Astrocyte of the spinal cord (primary cell): ENCODE measurements around the gene PLEKHG4.

ENCODE experiments used
- DNase-seq: peaks from one replicate; pipeline ENCODE4 v3.0.0; 2011; ENCODE audit warnings: low read depth, low spot score
- H3K4me3 ChIP-seq: 2 replicates; pipeline ENCODE4 v1.5.1; 2011; ENCODE audit warnings: low read depth, mild to moderate bottlenecking, low read length, moderate library complexity
- in situ Hi-C: cut with HindIII; loops from 2 replicates; pipeline ENCODE4 v1.10.0; 2017; ENCODE audit warnings: low sequenced_read_pairs
- TF ChIP-seq, protein P1 (sequence below): IDR thresholded peaks from 2 replicates; pipeline ENCODE4 v1.5.1; 2012; ENCODE audit warnings: low read depth, mild to moderate bottlenecking, low read length, inconsistent platforms

PLEKHG4 gene

DNA sequence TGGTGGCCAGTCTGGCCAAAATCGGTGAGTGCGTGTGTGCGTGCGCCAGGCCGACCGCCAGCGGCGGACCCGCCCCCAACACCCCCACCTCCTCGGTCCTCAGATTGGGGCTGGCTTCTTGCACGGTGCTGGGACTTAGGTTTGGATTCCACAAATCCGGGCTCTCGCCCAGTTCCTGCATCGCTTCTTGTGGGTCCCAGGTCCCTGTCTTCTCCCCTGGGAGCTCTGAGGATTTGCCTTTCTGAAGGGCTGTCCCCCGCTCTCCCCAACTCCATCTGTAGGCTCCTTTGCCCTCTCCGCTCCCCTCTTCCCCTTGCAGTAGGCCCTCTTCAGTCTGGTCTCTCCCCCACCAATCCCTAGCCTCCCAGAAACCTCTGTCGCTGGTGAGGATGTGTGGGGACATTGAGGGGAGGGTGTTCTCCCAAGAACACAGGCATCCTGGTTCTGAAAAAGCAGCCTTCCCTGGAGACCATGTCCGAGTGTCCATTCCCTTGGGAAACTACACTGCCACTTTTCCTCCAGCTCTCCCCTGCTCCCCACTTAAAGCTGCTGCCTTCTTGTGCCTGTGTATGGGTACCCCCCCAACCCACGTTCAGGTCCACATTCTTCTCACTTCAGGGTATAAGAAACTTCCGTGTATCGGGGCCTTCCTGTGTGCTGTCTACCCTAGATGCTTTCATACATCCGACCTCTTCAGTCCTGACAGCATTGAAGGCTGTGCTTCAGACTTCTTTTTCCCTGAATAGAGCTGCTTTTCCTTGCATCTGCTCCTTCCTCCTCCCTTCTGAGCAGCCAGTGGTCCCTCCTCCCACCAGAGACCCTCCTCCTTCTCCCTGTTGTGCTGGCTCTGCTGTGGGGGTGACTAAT is 29.9 kb upstream of the PLEKHG4 start:
- in situ Hi-C loops = no loop called here
- TF ChIP-seq, protein P1, sequence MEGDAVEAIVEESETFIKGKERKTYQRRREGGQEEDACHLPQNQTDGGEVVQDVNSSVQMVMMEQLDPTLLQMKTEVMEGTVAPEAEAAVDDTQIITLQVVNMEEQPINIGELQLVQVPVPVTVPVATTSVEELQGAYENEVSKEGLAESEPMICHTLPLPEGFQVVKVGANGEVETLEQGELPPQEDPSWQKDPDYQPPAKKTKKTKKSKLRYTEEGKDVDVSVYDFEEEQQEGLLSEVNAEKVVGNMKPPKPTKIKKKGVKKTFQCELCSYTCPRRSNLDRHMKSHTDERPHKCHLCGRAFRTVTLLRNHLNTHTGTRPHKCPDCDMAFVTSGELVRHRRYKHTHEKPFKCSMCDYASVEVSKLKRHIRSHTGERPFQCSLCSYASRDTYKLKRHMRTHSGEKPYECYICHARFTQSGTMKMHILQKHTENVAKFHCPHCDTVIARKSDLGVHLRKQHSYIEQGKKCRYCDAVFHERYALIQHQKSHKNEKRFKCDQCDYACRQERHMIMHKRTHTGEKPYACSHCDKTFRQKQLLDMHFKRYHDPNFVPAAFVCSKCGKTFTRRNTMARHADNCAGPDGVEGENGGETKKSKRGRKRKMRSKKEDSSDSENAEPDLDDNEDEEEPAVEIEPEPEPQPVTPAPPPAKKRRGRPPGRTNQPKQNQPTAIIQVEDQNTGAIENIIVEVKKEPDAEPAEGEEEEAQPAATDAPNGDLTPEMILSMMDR = no peak
- DNase-seq = no peak
- peak overlapping the region; percentile 59 for H3K4me3 ChIP-seq

- in situ Hi-C loops = no loop called here
- no peak for DNase-seq
- TF ChIP-seq, protein P1 = no peak
- no peak overlapping the region for H3K4me3 ChIP-seq
These were observed 29.3 kb upstream of the PLEKHG4 start for GRCh38 chr16:67250045-67250327.

DNA sequence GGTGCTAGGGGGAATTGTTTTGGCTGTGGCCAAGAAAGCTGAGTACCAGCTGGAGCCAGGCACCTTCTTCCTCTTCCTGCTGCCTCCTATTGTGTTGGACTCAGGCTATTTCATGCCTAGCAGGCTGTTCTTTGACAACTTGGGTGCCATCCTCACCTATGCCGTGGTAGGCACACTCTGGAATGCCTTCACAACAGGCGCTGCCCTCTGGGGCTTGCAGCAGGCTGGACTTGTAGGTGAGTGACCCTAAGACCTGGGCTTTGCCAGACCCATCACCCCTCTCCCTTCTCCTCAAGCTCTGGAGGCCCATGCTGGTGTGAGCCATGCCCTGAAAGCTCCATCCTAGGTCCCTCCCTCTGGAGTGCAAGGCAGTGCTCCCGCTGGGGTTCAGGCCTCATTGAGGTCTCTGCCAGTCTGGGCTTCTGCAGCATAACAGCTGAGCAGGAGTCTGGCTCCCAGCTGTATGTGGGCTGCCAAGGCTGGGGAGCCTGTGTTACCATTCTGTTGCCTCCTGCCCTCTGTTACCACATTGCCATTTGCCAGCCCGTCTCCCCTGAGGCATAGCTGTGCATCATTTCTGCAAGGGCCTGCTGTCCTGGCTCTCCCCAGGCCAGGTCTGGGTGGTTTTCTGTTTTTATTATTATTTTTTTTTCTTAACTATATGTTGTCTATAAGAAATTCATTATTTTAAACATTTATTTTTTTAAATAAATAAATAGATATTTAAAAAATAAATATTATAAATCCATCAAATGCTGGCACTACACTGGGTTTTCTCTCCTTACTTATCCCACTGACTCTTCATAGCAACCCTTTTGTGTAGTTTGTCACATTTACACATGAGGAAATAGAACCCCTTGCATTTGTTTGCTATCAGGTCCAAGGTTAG is 26.5 kb upstream of the PLEKHG4 start:
- DNase-seq = no peak
- H3K4me3 ChIP-seq = no peak overlapping the region
- TF ChIP-seq, protein P1 = no peak
- in situ Hi-C loops = no loop called here

GRCh38 chr16:67254801-67255552 is 24.4 kb upstream of the PLEKHG4 start:
- TF ChIP-seq, protein P1 = no peak
- no peak for DNase-seq
- in situ Hi-C loops = no loop called here
- no peak overlapping the region for H3K4me3 ChIP-seq

DNA sequence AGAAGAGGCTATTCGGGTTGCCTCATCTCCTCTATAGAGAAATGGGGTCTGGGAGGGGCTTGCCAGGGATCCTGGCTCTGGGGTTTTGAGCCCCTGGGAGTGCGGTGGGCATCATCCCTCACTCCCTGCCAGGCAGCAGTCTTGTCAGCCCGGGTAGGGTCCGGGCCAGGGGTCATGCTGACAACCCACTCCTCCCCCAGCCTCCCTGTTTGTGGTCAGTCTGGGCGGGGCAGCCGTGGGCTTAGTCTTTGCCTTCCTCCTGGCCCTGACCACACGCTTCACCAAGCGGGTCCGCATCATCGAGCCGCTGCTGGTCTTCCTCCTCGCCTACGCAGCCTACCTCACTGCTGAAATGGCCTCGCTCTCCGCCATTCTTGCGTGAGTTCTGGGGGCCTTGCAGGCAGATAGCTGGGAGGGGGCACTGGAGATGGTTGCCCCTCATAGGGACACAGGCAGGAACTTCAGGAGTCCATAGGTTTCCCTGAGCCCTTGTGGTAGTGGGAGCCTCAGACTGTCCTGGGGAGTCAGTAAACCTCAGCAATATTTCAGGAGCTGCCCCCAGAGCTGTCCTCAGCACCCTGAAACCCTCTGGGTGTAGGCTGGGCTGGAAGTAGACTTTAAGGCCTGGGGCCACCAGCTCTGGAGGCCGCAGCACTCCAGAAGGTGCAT is 23.6 kb upstream of the PLEKHG4 start:
- TF ChIP-seq, protein P1 = no peak
- DNase-seq = no peak
- in situ Hi-C loops = no loop called here
- no peak overlapping the region for H3K4me3 ChIP-seq
